Right forelimb (tissue), 1 donor: ENCODE data around the gene GLB1L.
A peak's percentile ranks its signal among the peaks of the same experiment; 100 is the strongest.
"Not testable (repeated sequence)": the region's sequence is repeated elsewhere in the genome, so short reads cannot be mapped to it uniquely, and the experiment has no call there.

Experiments
- DNase-seq: peaks from one replicate; pipeline ENCODE4 v3.0.0-alpha.2; 2018

Gene GLB1L

GRCh38 chr2:219245148-219245898, at the start of gene GLB1L, which contains the start of gene STK16:
Gene GLB1L, minus strand, starts transcription at chr2:219245444. Its CDS starts 1,871 bp downstream, at chr2:219243573.
Gene STK16, plus strand, starts transcription at chr2:219245479. Its CDS starts 521 bp downstream, at chr2:219246000.
- peak; percentile 97 for DNase-seq

GRCh38 chr2:219294356-219295351, 49.4 kb upstream of the GLB1L start:
- DNase-seq = peak; percentile 88

- DNase-seq = no peak
These were observed 48.5 kb upstream of the GLB1L start for GRCh38 chr2:219293736-219294231.

GRCh38 chr2:219292616-219293015, 47.4 kb upstream of the GLB1L start:
- DNase-seq = no peak

GRCh38 chr2:219291910-219292490, 46.8 kb upstream of the GLB1L start:
- DNase-seq = no peak

GRCh38 chr2:219291394-219291793, 46.1 kb upstream of the GLB1L start:
- DNase-seq = no peak

- DNase-seq = no peak
These were observed 45.3 kb upstream of the GLB1L start for GRCh38 chr2:219290381-219291171.

GRCh38 chr2:219289537-219290361, 44.5 kb upstream of the GLB1L start:
- DNase-seq = peak; percentile 92

- no peak for DNase-seq
These were observed 43.9 kb upstream of the GLB1L start for GRCh38 chr2:219289195-219289536.

- no peak for DNase-seq
These were observed 42.5 kb upstream of the GLB1L start for GRCh38 chr2:219287580-219288265.

- DNase-seq = not testable (repeated sequence)
These were observed 41.8 kb upstream of the GLB1L start for GRCh38 chr2:219287116-219287440.

- DNase-seq = no peak
These were observed 41.3 kb upstream of the GLB1L start for GRCh38 chr2:219286436-219287115.

- DNase-seq = peak; percentile 78
These were observed 40.7 kb upstream of the GLB1L start for GRCh38 chr2:219285894-219286425.

- DNase-seq = no peak
These were observed 40.1 kb upstream of the GLB1L start for GRCh38 chr2:219285373-219285735.

- no peak for DNase-seq
These were observed 39.5 kb upstream of the GLB1L start for GRCh38 chr2:219284501-219285372.

- DNase-seq = no peak
These were observed 37.8 kb upstream of the GLB1L start for GRCh38 chr2:219282943-219283581.

- no peak for DNase-seq
These were observed 37.1 kb upstream of the GLB1L start for GRCh38 chr2:219282375-219282774.

- DNase-seq = no peak
These were observed 36.3 kb upstream of the GLB1L start for GRCh38 chr2:219281588-219281987.
